GM11168 (cell line): ENCODE data around the gene APOBEC3B.
"Not testable (repeated sequence)": the region's sequence is repeated elsewhere in the genome, so short reads cannot be mapped to it uniquely, and the experiment has no call there.

ENCODE experiments used
- in situ Hi-C: fragments of 300-500 bp; cut with MboI; formaldehyde crosslinking; loops from one replicate; pipeline ENCODE4 v1.12.0; 2022; ENCODE audit warnings: low sequenced_read_pairs; ENCODE audit not compliant: unreplicated experiment

APOBEC3B gene

GRCh38 chr22:38987171-38987895 is 5.2 kb downstream of the APOBEC3B start:
- in situ Hi-C loops: no loop called here

GRCh38 chr22:38989466-38989865 is 7.3 kb downstream of the APOBEC3B start:
- in situ Hi-C loops: no loop called here

GRCh38 chr22:38992871-38993371 is 10.8 kb downstream of the APOBEC3B start:
- in situ Hi-C loops: not testable (repeated sequence)

GRCh38 chr22:38996105-38996504 is 14.0 kb downstream of the APOBEC3B start:
- in situ Hi-C loops: no loop called here

- in situ Hi-C loops: no loop called here
Measured at GRCh38 chr22:38997518-38997917, 15.4 kb downstream of the APOBEC3B start.

- in situ Hi-C loops: loop anchor here (10.0 kb wide), 1 partner anchor 128 kb away; the partner anchor contains the start of gene CBX6
Measured at GRCh38 chr22:39003165-39003638, 21.1 kb downstream of the APOBEC3B start.

- in situ Hi-C loops: loop anchor here (10.0 kb wide), 1 partner anchor 132 kb away; the partner anchor contains the start of gene CBX6
Measured at GRCh38 chr22:39007177-39007576, 25.0 kb downstream of the APOBEC3B start.

- in situ Hi-C loops: loop anchor here (10.0 kb wide), 1 partner anchor 134 kb away; the partner anchor contains the start of gene CBX6
Measured at GRCh38 chr22:39008271-39008850, 26.2 kb downstream of the APOBEC3B start.

GRCh38 chr22:39010946-39011345 is 28.8 kb downstream of the APOBEC3B start:
- in situ Hi-C loops: loop anchor here (5.0 kb wide), 1 partner anchor 106 kb away; no protein-coding TSS in a partner anchor

GRCh38 chr22:39012533-39013511 is 30.7 kb downstream of the APOBEC3B start:
- in situ Hi-C loops: loop anchor here (5.0 kb wide), 1 partner anchor 104 kb away; no protein-coding TSS in a partner anchor

GRCh38 chr22:39013561-39013941 is 31.4 kb downstream of the APOBEC3B start:
- in situ Hi-C loops: loop anchor here (5.0 kb wide), 1 partner anchor 104 kb away; no protein-coding TSS in a partner anchor

GRCh38 chr22:39013942-39014722 is 32.0 kb downstream of the APOBEC3B start, which contains the start of gene APOBEC3C:
APOBEC3C (plus strand) TSS chr22:39014257; CDS start chr22:39014363, 106 bp downstream.
- in situ Hi-C loops: loop anchor here (5.0 kb wide), 1 partner anchor 103 kb away; no protein-coding TSS in a partner anchor

- in situ Hi-C loops: loop anchor here (5.0 kb wide), 1 partner anchor 103 kb away; no protein-coding TSS in a partner anchor
Measured at GRCh38 chr22:39014723-39015121, 32.6 kb downstream of the APOBEC3B start.

GRCh38 chr22:39016592-39016991 is 34.4 kb downstream of the APOBEC3B start:
- in situ Hi-C loops: no loop called here

- in situ Hi-C loops: no loop called here
Measured at GRCh38 chr22:39017596-39018365, 35.6 kb downstream of the APOBEC3B start.

GRCh38 chr22:39020021-39020651 is 38.0 kb downstream of the APOBEC3B start:
- in situ Hi-C loops: not testable (repeated sequence)

- in situ Hi-C loops: no loop called here
Measured at GRCh38 chr22:39021552-39022250, 39.6 kb downstream of the APOBEC3B start.
